Stimulated activated CD8-positive, alpha-beta memory T cell treated with anti-CD3 and anti-CD28 coated beads, Interleukin-12 subunit alpha, Interleukin-12 subunit beta, amount 100 ng/mL, for 24 hours (primary cell): ENCODE data around the gene SIX1.

Experiments used
- DNase-seq: peaks from one replicate; pipeline ENCODE4 v3.0.0-alpha.2; 2020; ENCODE audit errors: extremely low read depth

SIX1 gene

DNA sequence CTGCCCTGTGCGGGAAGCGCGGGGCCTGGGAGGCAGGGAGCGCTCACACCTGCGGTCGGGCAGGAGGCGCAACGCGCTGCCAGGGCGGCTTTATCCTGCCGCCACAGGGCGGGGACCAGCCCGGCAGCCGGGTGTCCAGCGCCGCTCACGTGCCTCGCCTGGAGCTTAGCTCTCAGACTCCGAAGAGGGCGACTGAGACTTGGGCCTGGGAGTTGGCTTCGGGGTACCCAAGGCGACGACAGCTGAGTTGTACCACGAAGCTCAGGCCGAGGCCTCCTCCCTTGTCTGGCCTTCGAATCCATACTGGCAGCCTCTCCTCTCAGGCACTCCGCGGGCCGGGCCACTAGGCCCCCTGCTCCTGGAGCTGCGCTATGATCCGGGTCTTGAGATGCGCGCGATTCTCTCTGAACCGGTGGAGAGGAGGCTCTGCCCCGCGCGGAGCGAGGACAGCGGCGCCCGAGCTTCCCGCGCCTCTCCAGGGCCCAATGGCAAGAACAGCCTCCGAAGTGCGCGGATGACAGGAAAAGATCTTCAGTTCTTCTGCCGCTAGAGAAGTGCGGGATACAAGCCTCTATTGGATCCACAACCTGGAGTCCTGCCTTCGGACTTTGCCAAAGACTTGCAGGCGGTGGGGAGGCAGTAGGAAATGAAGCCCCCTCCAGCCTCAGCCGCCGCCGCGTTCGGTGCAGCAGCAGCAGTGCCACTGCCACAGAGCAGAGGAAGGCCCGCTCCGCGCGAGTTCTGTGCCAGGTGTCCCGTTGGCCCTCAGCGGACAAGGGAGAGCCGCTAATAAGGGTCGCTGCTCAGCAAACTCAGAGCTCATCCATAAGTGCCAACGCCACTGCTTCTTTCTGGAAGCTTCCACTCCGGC lies 6.8 kb downstream of the SIX1 start:
- no peak for DNase-seq

- DNase-seq = no peak
Measured at GRCh38 chr14:60641742-60642269, 7.5 kb downstream of the SIX1 start.

DNA sequence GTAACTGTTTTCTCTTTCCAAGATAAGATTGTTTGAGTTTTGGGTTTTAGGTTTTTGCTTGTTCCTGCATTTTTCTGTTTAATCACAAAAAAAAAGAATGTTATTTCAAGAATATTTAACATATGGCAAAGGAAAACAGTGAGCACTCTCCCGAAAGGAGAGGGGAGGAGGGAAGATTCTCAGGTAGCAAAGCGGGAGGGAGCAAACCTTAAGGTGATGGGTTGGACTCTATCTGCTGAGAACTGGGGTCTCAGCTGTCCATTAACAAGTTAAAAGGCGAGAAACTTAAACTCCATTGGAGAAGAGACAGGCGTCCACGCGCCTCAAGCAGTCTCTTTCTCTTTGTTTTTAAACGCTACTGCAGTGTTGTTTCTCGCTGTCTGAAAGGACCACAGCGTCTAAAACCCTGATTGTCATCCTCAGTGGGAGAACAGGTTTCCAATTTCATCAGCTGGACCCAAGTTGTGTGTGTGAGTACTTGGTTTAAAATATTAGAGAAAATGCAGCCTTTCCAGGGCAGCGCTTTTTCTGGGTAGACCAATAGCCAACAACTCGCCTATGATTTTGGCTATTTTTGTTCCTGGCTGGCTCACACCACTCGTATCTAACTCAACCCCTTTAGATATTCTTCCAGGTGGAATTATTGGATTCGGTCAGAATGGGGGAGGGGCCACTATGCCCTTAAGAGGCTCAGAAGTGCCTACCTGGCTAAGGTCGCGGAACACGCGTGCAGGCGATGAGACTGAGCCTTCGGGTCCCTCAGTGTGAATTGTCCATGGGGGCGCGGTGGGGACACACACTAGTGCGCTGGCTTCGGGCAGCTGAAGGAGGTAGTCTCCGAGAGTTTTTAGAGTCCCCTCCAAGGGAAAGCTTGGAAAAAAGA lies 8.2 kb downstream of the SIX1 start:
- no peak for DNase-seq

- no peak for DNase-seq
Measured at GRCh38 chr14:60639674-60640073, 9.6 kb downstream of the SIX1 start.

DNA sequence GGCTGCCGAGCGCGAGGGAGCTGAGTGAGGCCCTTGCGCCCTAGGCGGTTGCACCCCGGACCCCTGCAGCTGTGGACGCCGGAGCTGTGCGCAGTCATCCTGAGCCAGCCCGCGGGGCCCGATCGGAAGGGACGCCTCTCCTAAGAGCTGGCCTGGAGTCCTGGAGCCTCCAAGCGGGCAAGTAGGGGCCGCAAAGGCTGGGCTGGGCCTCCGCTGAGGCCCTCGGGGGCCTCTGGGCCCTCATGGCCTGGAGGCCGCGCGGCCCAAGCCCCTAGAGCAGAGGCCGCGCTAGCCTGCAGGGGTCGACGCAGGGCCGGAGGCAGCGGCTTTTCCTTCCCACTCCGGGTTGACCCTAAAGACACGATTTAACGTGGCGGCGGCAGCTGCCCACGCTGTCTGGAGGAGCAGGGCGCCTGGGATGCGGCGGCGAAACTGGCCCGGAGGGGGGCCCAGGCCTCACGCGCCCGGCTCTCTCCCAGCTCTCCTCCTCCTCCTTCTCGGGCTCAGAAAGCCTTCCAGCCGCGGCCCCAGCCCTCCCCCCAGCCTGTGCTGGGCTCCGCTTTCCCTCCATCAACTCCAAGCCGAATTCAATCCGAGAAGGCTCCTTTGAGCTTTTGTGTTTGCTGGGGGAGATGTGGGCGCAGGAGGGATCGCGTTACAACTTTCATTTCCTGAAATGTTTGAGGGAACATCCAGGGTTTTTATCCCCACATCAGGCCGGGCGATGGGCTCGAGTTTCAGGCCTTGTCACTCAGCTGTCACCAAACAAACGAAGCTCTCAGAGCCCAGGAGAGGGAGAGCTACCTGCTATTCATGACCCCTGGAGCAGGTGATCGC lies 11.6 kb downstream of the SIX1 start:
- no peak for DNase-seq

DNA sequence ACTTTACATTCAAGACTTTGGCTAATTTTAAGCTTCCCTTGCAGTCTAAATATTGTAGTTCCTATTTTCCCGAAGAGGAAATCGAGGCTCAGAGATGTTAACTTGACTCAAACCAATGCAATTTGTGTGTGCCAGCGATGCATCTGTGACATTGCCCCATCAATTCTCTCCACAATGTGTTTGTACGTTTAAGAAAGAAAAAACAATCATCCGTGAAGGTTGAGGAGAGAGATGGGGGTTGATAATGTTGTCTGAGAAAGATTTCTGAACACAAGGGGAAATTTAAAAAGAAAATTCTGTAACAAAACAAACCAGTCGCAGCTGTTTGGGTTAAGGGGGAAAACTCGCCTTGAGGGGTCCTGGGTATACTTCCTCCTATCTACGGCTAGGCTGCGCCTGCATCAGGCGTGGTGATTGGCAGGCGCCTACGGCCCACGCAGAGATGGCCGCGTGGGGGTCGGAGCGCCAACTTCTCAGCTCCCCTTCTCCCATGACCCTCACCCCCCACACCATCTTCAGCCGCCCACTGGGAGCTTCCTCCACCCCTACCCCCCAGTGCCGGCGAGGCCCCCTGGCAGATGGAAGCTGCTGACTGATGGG lies 12.3 kb downstream of the SIX1 start:
- no peak for DNase-seq

GRCh38 chr14:60634153-60634552 lies 15.1 kb downstream of the SIX1 start:
- DNase-seq = no peak

DNA sequence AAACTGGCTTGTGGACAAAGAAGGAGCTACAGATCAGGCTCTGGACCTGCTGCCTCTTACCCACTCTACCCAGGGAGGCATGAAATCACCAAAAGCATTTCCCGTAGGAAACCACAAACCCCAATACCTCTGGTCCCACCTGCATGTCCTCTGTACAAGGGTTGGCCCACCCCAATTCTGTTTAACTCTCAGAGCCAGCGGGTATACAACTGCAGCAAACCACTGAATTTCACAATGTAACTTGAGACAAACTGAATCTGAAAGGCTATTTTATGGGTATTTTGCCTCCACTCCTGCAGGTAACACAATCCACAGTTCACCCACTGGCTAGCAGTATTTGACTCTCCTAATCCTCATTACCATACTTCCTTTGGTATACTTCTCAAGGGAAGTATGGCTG lies 16.5 kb downstream of the SIX1 start:
- no peak for DNase-seq

DNA sequence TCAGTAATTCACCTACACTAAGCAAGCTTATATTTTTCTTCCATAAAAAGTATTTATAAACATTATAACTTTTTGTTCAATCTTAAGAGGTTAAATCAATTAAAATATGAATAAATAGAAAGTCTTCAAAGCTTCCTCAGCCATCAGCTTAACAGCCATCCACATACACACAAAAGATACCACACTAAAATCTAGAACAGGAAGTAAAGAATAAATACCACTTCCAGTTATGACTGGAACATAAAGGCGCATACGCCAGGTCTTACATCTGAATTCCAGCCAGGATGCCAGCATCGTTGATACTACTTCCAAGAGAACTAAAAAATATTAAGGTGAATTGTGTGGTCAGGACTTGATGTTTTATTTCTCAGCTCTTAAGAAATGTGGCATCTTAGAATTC lies 17.0 kb downstream of the SIX1 start:
- DNase-seq = no peak

GRCh38 chr14:60631842-60632241 lies 17.4 kb downstream of the SIX1 start:
- DNase-seq = no peak

GRCh38 chr14:60630129-60630528 lies 19.1 kb downstream of the SIX1 start:
- no peak for DNase-seq

- DNase-seq = no peak
Measured at GRCh38 chr14:60628892-60629291, 20.4 kb downstream of the SIX1 start.

GRCh38 chr14:60622917-60623257 lies 26.4 kb downstream of the SIX1 start:
- no peak for DNase-seq

- no peak for DNase-seq
Measured at GRCh38 chr14:60622210-60622916, 26.9 kb downstream of the SIX1 start.

GRCh38 chr14:60621386-60621785 lies 27.9 kb downstream of the SIX1 start:
- no peak for DNase-seq

DNA sequence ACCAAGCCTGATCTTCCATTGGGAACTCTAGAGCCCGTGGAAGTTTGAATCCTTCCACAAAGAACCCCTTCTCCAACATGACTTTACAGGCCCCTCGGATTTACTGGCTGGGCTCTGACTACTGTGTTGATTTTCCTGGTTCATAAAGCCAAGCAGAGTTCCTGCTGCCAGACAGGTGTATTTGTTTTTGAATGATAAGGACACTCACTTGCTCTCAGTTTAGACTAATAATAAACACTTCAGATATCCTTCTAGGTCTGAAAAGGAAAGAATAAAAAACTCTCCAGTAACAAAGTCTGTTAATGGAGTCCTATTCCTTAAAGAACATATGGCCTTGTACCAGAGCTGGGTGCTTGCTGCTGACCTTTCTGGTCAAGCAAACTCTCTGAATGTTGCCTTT lies 31.0 kb downstream of the SIX1 start:
- no peak for DNase-seq

- no peak for DNase-seq
Measured at GRCh38 chr14:60616461-60616959, 32.8 kb downstream of the SIX1 start.

DNA sequence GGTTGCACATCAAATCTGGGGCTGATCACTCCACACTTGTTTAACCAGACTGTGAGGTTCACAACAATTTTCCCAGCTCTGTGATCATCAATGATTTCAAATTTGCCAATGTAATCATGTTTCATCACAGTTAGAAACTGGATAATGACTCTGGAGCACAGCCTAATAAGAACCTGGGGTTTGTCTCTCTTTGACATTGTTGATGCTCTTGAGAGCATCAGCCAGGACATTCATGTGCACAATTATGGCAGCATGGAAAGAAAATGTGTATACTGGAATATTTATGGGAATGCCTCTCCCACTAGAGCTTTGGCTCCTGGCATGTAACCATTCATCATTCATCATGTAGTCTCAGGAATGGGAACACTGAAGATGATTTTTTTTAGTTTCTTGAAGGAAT lies 47.0 kb downstream of the SIX1 start:
- no peak for DNase-seq

- DNase-seq = no peak
Measured at GRCh38 chr14:60599727-60600126, 49.5 kb downstream of the SIX1 start.

- no peak for DNase-seq
Measured at GRCh38 chr14:60596139-60596538, 53.1 kb downstream of the SIX1 start.

GRCh38 chr14:60594062-60594461 lies 55.2 kb downstream of the SIX1 start:
- DNase-seq = no peak
